ENCODE results near the gene IQSEC1.

IQSEC1 gene

DNA sequence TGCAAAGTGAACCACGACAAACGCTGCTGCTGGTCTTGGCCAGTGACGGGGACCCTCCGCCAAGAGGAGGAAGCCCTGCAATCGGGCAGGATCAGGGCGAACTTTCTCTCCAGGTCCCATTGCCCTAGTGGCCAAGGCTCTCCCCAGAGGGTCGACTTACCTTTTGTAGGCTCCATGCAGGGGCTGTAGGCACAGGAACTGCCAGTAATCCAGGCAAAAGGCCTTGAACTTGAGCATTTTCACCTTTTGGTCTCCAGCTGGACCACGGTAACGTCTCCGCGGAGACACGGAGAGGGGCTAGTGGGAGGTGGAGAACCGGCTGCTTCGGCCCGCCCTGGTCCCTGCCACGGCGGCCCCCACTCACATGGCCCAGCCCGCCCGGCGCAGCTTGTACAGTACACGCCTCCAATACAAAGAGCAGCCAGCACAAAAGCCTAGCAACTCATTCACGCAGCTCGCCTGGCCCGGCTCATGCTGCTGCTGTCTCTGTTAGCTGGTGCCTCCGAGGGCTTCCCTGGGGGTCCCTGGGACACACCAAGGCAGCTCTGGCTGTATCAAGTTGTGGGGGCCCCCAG lies 31.0 kb downstream of the IQSEC1 start:
- Histone ChIP-seq H3K4me2 (ENCODE audit: low read length) (no peak overlapping the region), H3K4me1 (no peaks in the 10 kb centered on the region), H3K27me3 (ENCODE audit: control insufficient read depth, insufficient read depth, low read length) (no peaks in the 10 kb centered on the region), H3K27ac (no peak overlapping the region), H3K9me3 (ENCODE audit: control insufficient read depth, low read length) (no peaks in the 10 kb centered on the region), H3K36me3 (ENCODE audit: control insufficient read depth, insufficient read depth, low read length) (no peaks in the 10 kb centered on the region), H3K4me3 (ENCODE audit: low read depth, low read length) (no peak overlapping the region), H3K79me2 (no peaks in the 10 kb centered on the region), H3K9ac (no peak overlapping the region), H2AFZ (no peak overlapping the region)
- TF ChIP-seq, protein P1, sequence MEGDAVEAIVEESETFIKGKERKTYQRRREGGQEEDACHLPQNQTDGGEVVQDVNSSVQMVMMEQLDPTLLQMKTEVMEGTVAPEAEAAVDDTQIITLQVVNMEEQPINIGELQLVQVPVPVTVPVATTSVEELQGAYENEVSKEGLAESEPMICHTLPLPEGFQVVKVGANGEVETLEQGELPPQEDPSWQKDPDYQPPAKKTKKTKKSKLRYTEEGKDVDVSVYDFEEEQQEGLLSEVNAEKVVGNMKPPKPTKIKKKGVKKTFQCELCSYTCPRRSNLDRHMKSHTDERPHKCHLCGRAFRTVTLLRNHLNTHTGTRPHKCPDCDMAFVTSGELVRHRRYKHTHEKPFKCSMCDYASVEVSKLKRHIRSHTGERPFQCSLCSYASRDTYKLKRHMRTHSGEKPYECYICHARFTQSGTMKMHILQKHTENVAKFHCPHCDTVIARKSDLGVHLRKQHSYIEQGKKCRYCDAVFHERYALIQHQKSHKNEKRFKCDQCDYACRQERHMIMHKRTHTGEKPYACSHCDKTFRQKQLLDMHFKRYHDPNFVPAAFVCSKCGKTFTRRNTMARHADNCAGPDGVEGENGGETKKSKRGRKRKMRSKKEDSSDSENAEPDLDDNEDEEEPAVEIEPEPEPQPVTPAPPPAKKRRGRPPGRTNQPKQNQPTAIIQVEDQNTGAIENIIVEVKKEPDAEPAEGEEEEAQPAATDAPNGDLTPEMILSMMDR (IDR thresholded peaks at IDR 0.05), result no peak

DNA sequence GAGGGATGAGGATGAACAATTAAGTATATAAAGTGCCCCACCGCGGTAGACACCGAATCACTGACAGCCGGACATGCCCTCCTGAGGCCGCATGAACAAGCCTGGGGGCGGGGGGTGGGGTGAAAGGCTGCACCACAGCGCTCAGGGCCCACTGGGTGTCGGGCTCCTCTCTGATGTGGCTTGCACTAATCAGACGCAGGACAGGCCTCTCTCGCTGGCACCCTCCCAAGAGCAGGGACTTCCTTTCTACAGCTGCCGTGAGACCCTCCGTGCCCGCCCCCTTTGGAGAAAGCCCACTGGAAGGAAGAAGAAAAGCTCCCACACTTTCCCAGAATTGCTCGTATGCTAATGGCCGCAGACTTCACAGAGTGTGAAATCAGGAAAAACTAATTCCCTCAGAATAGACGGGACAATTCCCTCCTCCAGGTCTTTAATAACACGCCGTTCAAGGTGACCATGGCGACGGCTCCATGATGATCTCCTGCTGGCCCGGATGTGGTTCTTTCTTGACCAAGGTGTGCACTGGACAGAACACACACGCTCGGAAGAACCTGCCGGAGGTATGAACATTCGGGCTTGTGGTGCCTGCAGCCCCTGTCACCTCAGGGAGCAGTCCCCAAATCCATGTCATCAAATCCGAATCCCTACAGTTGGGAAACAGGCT lies 32.0 kb downstream of the IQSEC1 start:
- H3K36me3 ChIP-seq (ENCODE audit: control insufficient read depth, insufficient read depth, low read length), result no peaks in the 10 kb centered on the region
- TF ChIP-seq, protein P1 (IDR thresholded peaks at IDR 0.05), result no peak
- H3K4me2 ChIP-seq (ENCODE audit: low read length), result no peak overlapping the region
- H2AFZ ChIP-seq, result no peak overlapping the region
- H3K4me1 ChIP-seq, result no peaks in the 10 kb centered on the region
- no peaks in the 10 kb centered on the region for H3K79me2 ChIP-seq
- H3K4me3 ChIP-seq (ENCODE audit: low read depth, low read length), result no peak overlapping the region
- no peaks in the 10 kb centered on the region for H3K9me3 ChIP-seq (ENCODE audit: control insufficient read depth, low read length)
- no peak overlapping the region for H3K27ac ChIP-seq
- H3K27me3 ChIP-seq (ENCODE audit: control insufficient read depth, insufficient read depth, low read length), result no peaks in the 10 kb centered on the region
- H3K9ac ChIP-seq, result no peak overlapping the region

DNA sequence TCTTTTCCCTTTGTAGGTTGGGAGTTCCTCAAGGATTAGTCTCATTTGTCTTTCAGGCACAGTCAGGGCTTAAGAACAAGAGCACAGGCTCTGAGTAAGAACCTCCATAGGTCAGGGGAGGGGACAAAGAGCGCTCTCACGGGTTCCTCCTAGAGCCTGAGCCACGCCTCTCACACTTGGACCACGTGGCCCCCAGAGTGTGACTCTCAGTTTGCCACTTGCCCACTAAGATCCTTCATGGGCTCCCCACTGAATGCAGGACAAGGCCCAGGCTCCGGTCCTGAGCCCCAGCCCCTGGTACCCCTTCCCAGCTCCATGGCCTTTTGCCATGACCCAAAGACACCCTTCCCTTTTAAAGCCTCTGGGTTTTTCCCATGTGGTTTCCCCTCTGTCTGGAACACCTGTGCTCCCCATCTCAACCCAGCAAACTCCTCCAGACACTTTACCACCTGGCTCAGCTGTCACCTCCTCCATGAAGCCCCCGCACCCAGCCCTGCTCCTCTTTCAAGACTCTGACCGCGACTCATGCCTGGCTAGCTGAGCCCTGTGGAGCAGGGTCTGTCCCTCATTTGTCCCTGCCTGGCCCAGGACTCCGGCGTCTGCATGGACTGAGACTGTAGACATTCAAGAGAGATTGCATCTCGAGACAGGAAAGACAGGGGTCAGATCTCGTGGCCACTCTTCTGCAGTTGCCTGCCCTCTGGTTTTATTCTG lies 32.7 kb downstream of the IQSEC1 start:
- no peaks in the 10 kb centered on the region for H3K9me3 ChIP-seq (ENCODE audit: control insufficient read depth, low read length)
- H3K4me1 ChIP-seq, result no peaks in the 10 kb centered on the region
- TF ChIP-seq, protein P1 (IDR thresholded peaks at IDR 0.05), result no peak
- H3K4me2 ChIP-seq (ENCODE audit: low read length), result no peak overlapping the region
- H3K79me2 ChIP-seq, result no peaks in the 10 kb centered on the region
- no peaks in the 10 kb centered on the region for H3K27me3 ChIP-seq (ENCODE audit: control insufficient read depth, insufficient read depth, low read length)
- no peak overlapping the region for H3K4me3 ChIP-seq (ENCODE audit: low read depth, low read length)
- no peak overlapping the region for H3K27ac ChIP-seq
- no peak overlapping the region for H3K9ac ChIP-seq
- no peak overlapping the region for H2AFZ ChIP-seq
- no peaks in the 10 kb centered on the region for H3K36me3 ChIP-seq (ENCODE audit: control insufficient read depth, insufficient read depth, low read length)

DNA sequence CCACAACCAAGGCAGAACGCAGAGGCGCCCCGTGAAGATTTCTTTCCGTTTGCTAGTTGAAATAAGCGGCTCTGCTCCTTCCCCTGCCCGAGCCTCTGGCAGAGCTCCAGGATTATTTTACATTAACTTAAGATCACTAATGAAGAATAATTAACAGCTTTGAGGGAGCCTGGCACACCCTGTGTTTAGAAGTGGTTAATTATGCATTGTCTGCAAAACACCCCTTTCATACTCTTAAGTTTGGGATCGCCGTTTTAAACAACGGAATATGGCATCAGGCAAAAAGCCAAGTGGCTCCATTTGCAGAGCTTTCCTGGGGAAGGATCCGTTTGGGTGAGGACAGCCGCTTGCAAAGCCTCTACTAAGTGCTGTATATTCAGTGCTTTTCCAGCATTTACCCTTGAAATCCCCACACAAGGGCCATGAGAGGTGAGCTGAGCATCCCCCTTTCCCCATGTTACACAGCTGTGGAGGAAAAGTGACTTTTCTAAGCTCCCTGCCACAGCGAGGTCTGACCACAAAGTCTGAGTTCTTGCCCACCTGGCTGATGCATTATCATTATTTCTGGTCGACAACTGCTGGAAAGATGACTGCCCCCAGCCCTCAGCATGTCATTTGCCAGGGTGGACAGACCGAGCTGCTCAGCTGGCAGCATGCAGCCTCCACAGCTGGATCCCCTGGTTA lies 33.9 kb downstream of the IQSEC1 start:
- H3K79me2 ChIP-seq, result no peaks in the 10 kb centered on the region
- H3K27ac ChIP-seq, result no peak overlapping the region
- TF ChIP-seq, protein P1 (IDR thresholded peaks at IDR 0.05), result no peak
- no peak overlapping the region for H3K4me2 ChIP-seq (ENCODE audit: low read length)
- H2AFZ ChIP-seq, result no peak overlapping the region
- no peak overlapping the region for H3K4me3 ChIP-seq (ENCODE audit: low read depth, low read length)
- no peaks in the 10 kb centered on the region for H3K36me3 ChIP-seq (ENCODE audit: control insufficient read depth, insufficient read depth, low read length)
- no peaks in the 10 kb centered on the region for H3K9me3 ChIP-seq (ENCODE audit: control insufficient read depth, low read length)
- no peak overlapping the region for H3K9ac ChIP-seq
- H3K4me1 ChIP-seq, result no peaks in the 10 kb centered on the region
- no peaks in the 10 kb centered on the region for H3K27me3 ChIP-seq (ENCODE audit: control insufficient read depth, insufficient read depth, low read length)

Data from parathyroid adenoma (tissue), 2 donors.